Neural progenitor cell (in vitro differentiated cells): ENCODE data around the gene DDX25. TPM values are rescaled to one million over a fixed set of nuclear protein-coding genes. Genes with fewer than 3 reads are reported as not detected.
A peak's percentile ranks its signal among the peaks of the same experiment; 100 is the strongest.

Source experiments
- DNase-seq: peaks from one replicate; pipeline ENCODE4 v3.0.0-alpha.2; 2016; ENCODE audit warnings: low spot score
- H2AFZ ChIP-seq: fragments of 200-600 bp; sonication (generic); replicated peaks from 2 replicates; pipeline ENCODE4 v1.6.1; 2016; ENCODE audit warnings: antibody characterized with exemption
- H3F3A ChIP-seq: fragments of 200-600 bp; sonication (generic); 2 replicates; pipeline ENCODE4 v1.6.1; 2016; ENCODE audit warnings: antibody characterized with exemption, low read depth
- H3K27ac ChIP-seq: fragments of 200-600 bp; sonication (generic); 2 replicates; pipeline ENCODE4 v1.5.1; 2016; ENCODE audit warnings: mild to moderate bottlenecking
- H3K27me3 ChIP-seq: fragments of 200-600 bp; sonication (generic); 2 replicates; pipeline ENCODE4 v1.6.1; 2016; ENCODE audit warnings: mild to moderate bottlenecking, moderate library complexity
- H3K36me3 ChIP-seq: fragments of 200-600 bp; sonication (generic); 2 replicates; pipeline ENCODE4 v1.5.1; 2016
- H3K4me1 ChIP-seq: fragments of 200-600 bp; sonication (generic); 2 replicates; pipeline ENCODE4 v1.6.1; 2016; ENCODE audit warnings: mixed run types
- H3K4me2 ChIP-seq: fragments of 200-600 bp; sonication (generic); 2 replicates; pipeline ENCODE4 v1.6.1; 2016
- H3K4me3 ChIP-seq: fragments of 200-600 bp; sonication (generic); 2 replicates; pipeline ENCODE4 v1.5.1; 2016
- H3K79me2 ChIP-seq: fragments of 200-600 bp; sonication (generic); 2 replicates; pipeline ENCODE4 v1.6.1; 2016; ENCODE audit warnings: low read depth
- H3K9ac ChIP-seq: fragments of 200-600 bp; sonication (generic); 2 replicates; pipeline ENCODE4 v1.6.1; 2016
- H3K9me3 ChIP-seq: fragments of 200-600 bp; sonication (generic); 2 replicates; pipeline ENCODE4 v1.5.1; 2016; ENCODE audit warnings: low read depth
- H4K20me1 ChIP-seq: fragments of 200-600 bp; sonication (generic); 2 replicates; pipeline ENCODE4 v1.6.1; 2016; ENCODE audit warnings: low read depth
- H3K27ac Mint-ChIP-seq: 3 replicates; pipeline ENCODE4 v1.8.0; 2021; ENCODE audit warnings: mixed read lengths
- H3K27me3 Mint-ChIP-seq: 2 replicates; pipeline ENCODE4 v1.8.0; 2022; ENCODE audit warnings: low read depth, mild to moderate bottlenecking, inconsistent platforms, moderate library complexity, mixed read lengths; ENCODE audit not compliant: insufficient read depth
- H3K36me3 Mint-ChIP-seq: 3 replicates; pipeline ENCODE4 v1.8.0; 2021; ENCODE audit warnings: mixed read lengths
- H3K4me1 Mint-ChIP-seq: 3 replicates; pipeline ENCODE4 v1.8.0; 2021; ENCODE audit warnings: mixed read lengths
- H3K4me3 Mint-ChIP-seq: 3 replicates; pipeline ENCODE4 v1.8.0; 2021; ENCODE audit warnings: mild to moderate bottlenecking, moderate library complexity, mixed read lengths
- H3K9me3 Mint-ChIP-seq: 3 replicates; pipeline ENCODE4 v1.8.0; 2020; ENCODE audit warnings: mixed read lengths
- CTCF ChIP-seq: fragments of 200-600 bp; sonication (generic); IDR thresholded peaks from 2 replicates; pipeline ENCODE4 v1.5.1; 2017; ENCODE audit warnings: antibody characterized with exemption, mild to moderate bottlenecking
- EZH2 ChIP-seq: fragments of 200-600 bp; sonication (generic); IDR thresholded peaks from 2 replicates; pipeline ENCODE4 v1.6.1; 2017; ENCODE audit warnings: antibody characterized with exemption, mild to moderate bottlenecking, moderate library complexity
- EZH2phosphoT487 ChIP-seq: fragments of 200-600 bp; sonication (generic); IDR thresholded peaks from 2 replicates; pipeline ENCODE4 v1.6.1; 2017; ENCODE audit warnings: antibody characterized with exemption
- total RNA-seq: library from RNA; depleted of rRNA; stranded (reverse); fragments of >200 nt; gene quantifications from 2 replicates; pipeline ENCODE4 v1.2.3, GENCODE V29; 2015; ENCODE audit warnings: low replicate concordance

The DDX25 gene
- total RNA-seq, 1 donor from 2014 or later = 12.4 TPM

- Mint-ChIP-seq H3K36me3 (no peaks in the 10 kb centered on the region), H3K27me3 (no peaks in the 10 kb centered on the region), H3K9me3 (peaks cover 4% of the 10 kb centered on the region), H3K4me1 (peaks cover 2% of the 10 kb centered on the region), H3K4me3 (no peak overlapping the region), H3K27ac (no peak overlapping the region)
- H3K9ac ChIP-seq = no peak overlapping the region
- peaks cover 8% of the 10 kb centered on the region for H3K4me1 ChIP-seq
- no peak for DNase-seq
- no peak overlapping the region for H2AFZ ChIP-seq
- no peaks in the 10 kb centered on the region for H3F3A ChIP-seq
- H4K20me1 ChIP-seq = no peaks in the 10 kb centered on the region
- no peaks in the 10 kb centered on the region for H3K36me3 ChIP-seq
- TF ChIP-seq EZH2 (no peak), EZH2phosphoT487 (no peak), CTCF (no peak)
- no peaks in the 10 kb centered on the region for H3K79me2 ChIP-seq
- no peak overlapping the region for H3K4me2 ChIP-seq
- H3K4me3 ChIP-seq = no peak overlapping the region
- H3K27me3 ChIP-seq = no peaks in the 10 kb centered on the region
- H3K27ac ChIP-seq = no peak overlapping the region
- no peaks in the 10 kb centered on the region for H3K9me3 ChIP-seq
Measured at GRCh38 chr11:125869521-125869920, 34.8 kb upstream of the DDX25 start.

DNA sequence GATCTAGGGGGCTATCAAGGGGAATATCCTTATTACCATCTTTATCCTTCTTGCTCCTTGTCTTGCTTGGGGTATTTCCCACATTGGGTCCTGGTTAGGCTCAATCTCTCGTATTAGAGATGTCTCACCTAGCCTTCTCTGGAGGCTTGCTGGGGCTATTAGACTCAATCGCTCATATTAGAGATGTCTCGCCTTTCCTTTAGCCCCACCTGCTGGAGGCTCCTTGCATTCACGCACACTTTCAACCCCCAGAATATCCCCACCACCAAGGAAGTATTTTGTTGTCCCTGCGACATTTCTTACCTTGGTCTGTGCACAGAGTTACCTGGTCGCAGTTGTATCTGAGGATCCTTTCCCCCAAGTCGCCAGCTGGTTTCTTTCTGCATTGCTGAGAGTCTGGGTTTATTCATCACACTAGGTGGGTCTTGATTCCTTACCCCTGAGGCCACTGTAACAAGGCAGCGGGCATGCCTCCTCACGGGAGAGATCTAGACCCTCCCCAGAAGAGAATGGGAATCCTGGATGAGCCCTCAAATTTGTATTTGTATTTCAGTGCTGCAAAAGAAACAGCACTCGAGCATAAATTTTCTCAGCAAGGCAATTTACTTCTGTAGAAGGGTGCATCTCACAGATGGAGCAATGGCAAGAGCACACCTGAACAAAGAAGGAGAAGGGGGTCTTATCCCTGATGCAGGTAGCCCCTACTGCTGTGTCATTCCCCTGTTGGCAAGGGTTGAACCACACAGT, 32.7 kb upstream of the DDX25 start:
- Histone ChIP-seq H3K4me1 (peaks cover 8% of the 10 kb centered on the region), H2AFZ (no peak overlapping the region), H3K79me2 (no peaks in the 10 kb centered on the region), H3K4me3 (no peak overlapping the region), H3K27ac (no peak overlapping the region), H3K36me3 (no peaks in the 10 kb centered on the region), H3K27me3 (no peaks in the 10 kb centered on the region), H4K20me1 (no peaks in the 10 kb centered on the region), H3K9ac (no peak overlapping the region), H3F3A (no peaks in the 10 kb centered on the region), H3K9me3 (no peaks in the 10 kb centered on the region), H3K4me2 (no peak overlapping the region)
- no peak overlapping the region for H3K27ac Mint-ChIP-seq
- H3K4me3 Mint-ChIP-seq = no peak overlapping the region
- peak; percentile 78 for DNase-seq
- H3K4me1 Mint-ChIP-seq = peaks cover 2% of the 10 kb centered on the region
- no peaks in the 10 kb centered on the region for H3K36me3 Mint-ChIP-seq
- H3K9me3 Mint-ChIP-seq = no peaks in the 10 kb centered on the region
- no peak for TF ChIP-seq EZH2
- peak; percentile 75 for TF ChIP-seq CTCF
- TF ChIP-seq EZH2phosphoT487 = no peak
- H3K27me3 Mint-ChIP-seq = peaks cover 4% of the 10 kb centered on the region

DNA sequence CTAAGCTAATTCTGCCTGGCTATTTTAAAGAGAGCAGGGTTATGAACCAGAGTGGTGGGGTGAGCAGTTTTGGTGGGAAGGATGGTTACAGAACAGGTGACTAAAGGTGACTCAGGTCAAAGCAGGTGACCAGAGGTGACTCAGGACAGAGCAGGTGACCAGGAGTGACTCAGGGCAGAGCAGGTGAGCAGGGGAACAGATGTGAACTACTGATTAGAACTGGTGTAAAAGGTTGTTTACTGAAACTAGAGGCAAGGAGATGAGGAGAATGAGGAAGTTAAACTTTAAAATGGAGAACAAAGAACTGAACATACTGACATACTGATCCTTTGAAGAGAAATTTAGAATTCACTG, 32.2 kb upstream of the DDX25 start:
- no peak for DNase-seq
- Histone ChIP-seq H4K20me1 (no peaks in the 10 kb centered on the region), H3K9me3 (no peaks in the 10 kb centered on the region), H2AFZ (no peak overlapping the region), H3K79me2 (no peaks in the 10 kb centered on the region), H3K27ac (no peak overlapping the region), H3F3A (no peaks in the 10 kb centered on the region), H3K4me3 (no peak overlapping the region), H3K4me2 (no peak overlapping the region), H3K36me3 (no peaks in the 10 kb centered on the region), H3K27me3 (no peaks in the 10 kb centered on the region), H3K4me1 (peaks cover 8% of the 10 kb centered on the region), H3K9ac (no peak overlapping the region)
- Mint-ChIP-seq H3K4me3 (no peak overlapping the region), H3K4me1 (peaks cover 2% of the 10 kb centered on the region), H3K27me3 (peaks cover 5% of the 10 kb centered on the region), H3K9me3 (no peaks in the 10 kb centered on the region), H3K36me3 (no peaks in the 10 kb centered on the region), H3K27ac (no peak overlapping the region)
- no peak for TF ChIP-seq CTCF
- TF ChIP-seq EZH2 = no peak
- TF ChIP-seq EZH2phosphoT487 = no peak
